Measurements from ENCODE around the gene PARP11. TPM values are rescaled to one million over a fixed set of nuclear protein-coding genes. Genes with fewer than 3 reads are reported as not detected.

PARP11 gene, protein sequence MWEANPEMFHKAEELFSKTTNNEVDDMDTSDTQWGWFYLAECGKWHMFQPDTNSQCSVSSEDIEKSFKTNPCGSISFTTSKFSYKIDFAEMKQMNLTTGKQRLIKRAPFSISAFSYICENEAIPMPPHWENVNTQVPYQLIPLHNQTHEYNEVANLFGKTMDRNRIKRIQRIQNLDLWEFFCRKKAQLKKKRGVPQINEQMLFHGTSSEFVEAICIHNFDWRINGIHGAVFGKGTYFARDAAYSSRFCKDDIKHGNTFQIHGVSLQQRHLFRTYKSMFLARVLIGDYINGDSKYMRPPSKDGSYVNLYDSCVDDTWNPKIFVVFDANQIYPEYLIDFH
- total RNA-seq (4.9 and 6.3 TPM in 2 replicates), polyA plus RNA-seq (2.9 and 3.0 TPM in 2 replicates), polyA minus RNA-seq (5.2 and 8.0 TPM in 2 replicates), Bru-seq, nascent RNA (percentile 55 among the genes with signal in this experiment), BruChase-seq, experiment 1, labeled RNA remaining after a 6-hour chase (percentile 49 among the genes with signal in this experiment), BruChase-seq, experiment 2, labeled RNA remaining after a 2-hour chase (percentile 50 among the genes with signal in this experiment)
- 2.9 and 3.2 TPM in 2 replicates for polyA plus RNA-seq (2011; cell fraction: cytosol; rRNA removed)
- polyA plus RNA-seq (2011; cell fraction: nucleus; rRNA removed): 2.9 and 3.0 TPM in 2 replicates
- 2.8 and 4.6 TPM in 2 replicates for polyA plus RNA-seq (2012)
- not detected for polyA minus RNA-seq (2011; cell fraction: cytosol; rRNA and poly(A)+ RNA removed)
- 4.2 and 6.0 TPM in 2 replicates for polyA minus RNA-seq (2011; cell fraction: nucleus; rRNA and poly(A)+ RNA removed)
- long read RNA-seq, full-length matches to known transcripts: 8 of 14 reads
- long read RNA-seq, partial matches to known transcripts: 0 of 14 reads
- long read RNA-seq, other reads (novel, unspliced or antisense): 6 of 14 reads

DNA sequence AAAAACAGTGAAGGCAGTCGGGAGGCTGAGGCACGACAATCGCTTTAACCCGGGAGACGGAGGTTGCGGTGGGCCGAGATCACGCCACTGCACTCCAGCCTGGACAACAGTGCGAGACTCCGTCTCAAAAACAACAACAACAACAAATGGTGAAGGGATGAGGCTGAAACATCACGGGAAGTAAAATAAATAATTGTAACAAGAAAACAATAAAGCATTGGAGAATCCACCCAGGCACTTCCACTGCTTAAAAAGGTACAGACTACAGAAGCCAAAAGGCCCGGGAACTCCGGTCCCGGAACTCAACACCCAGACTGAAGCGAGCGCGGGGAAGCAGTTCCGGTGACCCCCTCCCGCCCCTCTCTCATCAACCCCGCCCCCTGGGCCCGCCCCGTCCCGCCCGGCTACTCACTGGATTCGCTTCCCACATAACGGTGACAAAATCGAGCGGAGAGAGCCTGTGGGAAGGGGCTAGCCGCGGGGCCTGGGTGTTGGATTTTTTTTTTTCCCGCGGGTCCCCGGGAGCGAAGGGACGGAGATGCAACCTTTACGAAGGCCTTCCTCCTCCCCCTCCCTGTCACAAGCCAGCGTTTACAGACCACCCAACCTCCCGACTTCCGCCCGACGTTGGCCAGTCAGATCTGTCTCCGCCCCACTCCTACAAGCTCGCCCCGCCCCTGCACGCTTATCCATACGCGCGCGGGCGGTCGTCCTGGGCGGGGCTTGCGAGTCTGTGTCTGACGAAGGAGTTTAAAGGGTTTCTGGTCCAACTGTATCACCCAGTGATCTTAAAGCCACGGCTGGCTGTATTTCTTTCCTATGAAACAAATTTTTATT is at the start of gene PARP11:
Gene PARP11, minus strand, starts transcription at position 600 of the 837 bp plus-strand sequence. Its CDS starts 170 bp downstream, at position 430.
- peak within 1 kb of the TSS; percentile 91 for H3K9ac ChIP-seq (replicated peaks; ENCODE audit: extremely low read depth, insufficient read depth, low read length)
- DNase-seq (ENCODE audit: low read depth, low spot score): peak; percentile 96
- H3K79me2 ChIP-seq (ENCODE audit: control insufficient read depth, insufficient read depth, low read length): no peaks in the 10 kb centered on the region
- no peaks in the 10 kb centered on the region for H3K9me3 ChIP-seq (replicated peaks; ENCODE audit: control insufficient read depth, insufficient read depth, low read length)
- peak within 1 kb of the TSS; percentile 57 to 96 (median 86) for H3K4me3 ChIP-seq (replicated peaks in 1 of 3; ENCODE audit: insufficient read depth in 1 of 3, low read depth in 1 of 3, low read length in 3 of 3)
- peak within 1 kb of the TSS; percentile 99 for H3K4me2 ChIP-seq (ENCODE audit: insufficient read depth, low read length)
- no TSS peak for BruUV-seq (replicated peaks)
- peak; percentile 99 for FAIRE-seq
- TF ChIP-seq JUN (IDR thresholded peaks at IDR 0.05; ENCODE audit: borderline replicate concordance, insufficient read depth, insufficient read length, low read depth) (no peak), POLR2A (IDR thresholded peaks at IDR 0.05; ENCODE audit: low read depth, low read length) (peak; percentile 83), GATA2 (IDR thresholded peaks at IDR 0.05; ENCODE audit: insufficient read depth, insufficient read length, low read depth, low read length) (no peak), MYC (IDR thresholded peaks at IDR 0.05; ENCODE audit: low read depth, low read length) (no peak), EZH2 (IDR thresholded peaks at IDR 0.05; ENCODE audit: borderline replicate concordance, low read depth, low read length, severe bottlenecking) (peak; percentile 30), POLR2AphosphoS5 (IDR thresholded peaks at IDR 0.05; ENCODE audit: insufficient read depth, low read depth, low read length) (peak; percentile 58)
- TF ChIP-seq, protein P1, sequence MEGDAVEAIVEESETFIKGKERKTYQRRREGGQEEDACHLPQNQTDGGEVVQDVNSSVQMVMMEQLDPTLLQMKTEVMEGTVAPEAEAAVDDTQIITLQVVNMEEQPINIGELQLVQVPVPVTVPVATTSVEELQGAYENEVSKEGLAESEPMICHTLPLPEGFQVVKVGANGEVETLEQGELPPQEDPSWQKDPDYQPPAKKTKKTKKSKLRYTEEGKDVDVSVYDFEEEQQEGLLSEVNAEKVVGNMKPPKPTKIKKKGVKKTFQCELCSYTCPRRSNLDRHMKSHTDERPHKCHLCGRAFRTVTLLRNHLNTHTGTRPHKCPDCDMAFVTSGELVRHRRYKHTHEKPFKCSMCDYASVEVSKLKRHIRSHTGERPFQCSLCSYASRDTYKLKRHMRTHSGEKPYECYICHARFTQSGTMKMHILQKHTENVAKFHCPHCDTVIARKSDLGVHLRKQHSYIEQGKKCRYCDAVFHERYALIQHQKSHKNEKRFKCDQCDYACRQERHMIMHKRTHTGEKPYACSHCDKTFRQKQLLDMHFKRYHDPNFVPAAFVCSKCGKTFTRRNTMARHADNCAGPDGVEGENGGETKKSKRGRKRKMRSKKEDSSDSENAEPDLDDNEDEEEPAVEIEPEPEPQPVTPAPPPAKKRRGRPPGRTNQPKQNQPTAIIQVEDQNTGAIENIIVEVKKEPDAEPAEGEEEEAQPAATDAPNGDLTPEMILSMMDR (IDR thresholded peaks at IDR 0.05; ENCODE audit: extremely low read depth in 1 of 2, insufficient read depth in 1 of 2, low read depth in 1 of 2, low read length in 2 of 2): no peak
- H4K20me1 ChIP-seq (replicated peaks; ENCODE audit: control insufficient read depth, extremely low read depth, insufficient read depth, low read length): no peaks in the 10 kb centered on the region
- H3K27me3 ChIP-seq (ENCODE audit: control insufficient read depth in 2 of 2, insufficient read depth in 2 of 2, low read length in 2 of 2): peaks cover 5 to 6% of the 10 kb centered on the region in 2 experiments
- H3K36me3 ChIP-seq (ENCODE audit: control insufficient read depth in 2 of 2, extremely low read depth in 1 of 2, insufficient read depth in 2 of 2, low read length in 2 of 2): no peaks in the 10 kb centered on the region
- peaks cover 13% of the 10 kb centered on the region for H3K4me1 ChIP-seq (ENCODE audit: control insufficient read depth, extremely low read depth, insufficient read depth, low read length)
- ChIA-PET CTCF (interaction anchor here (0.6 to 2.9 kb wide), 7 partner anchors 10 to 573 kb away, joined by 3 to 18 read pairs (median 7); no protein-coding TSS in a partner anchor), POLR2A (interaction anchor here (0.7 kb wide), 1 partner anchor 8 kb away, joined by 4 read pairs; no protein-coding TSS in a partner anchor)
- dilution Hi-C loops (cut with MboI; ENCODE audit: extremely low pct_ligation_motif_present, low sequenced_read_pairs): no loop called here
- H3K9me1 ChIP-seq (replicated peaks; ENCODE audit: control insufficient read depth, extremely low read depth, insufficient read depth, low read length): no peaks in the 10 kb centered on the region
- peak within 1 kb of the TSS; percentile 94 for H2AFZ ChIP-seq (ENCODE audit: low read depth, low read length)
- H3K27ac ChIP-seq (ENCODE audit: insufficient read depth, low read depth, low read length): peak within 1 kb of the TSS; percentile 64
- intact Hi-C loops (cut with micrococcal nuclease): loop anchor here (5.0 kb wide), 2 partner anchors 399 to 664 kb away; partner anchors contain the start of genes CCND2 and RAD51AP1

Measured in endothelial cell of umbilical vein (primary cell).